GM12878 (cell line): Measurements from ENCODE around the gene LYPD8.

Source experiments
- CEBPB ChIP-seq, 2 experiments: fragments of 150-350 bp in 1 of 2; IDR thresholded peaks; 2 replicates each; pipeline ENCODE4 v1.6.1; 2012 to 2014; ENCODE audit warnings: low read depth in 2 of 2, low read length in 2 of 2, borderline replicate concordance in 1 of 2, inconsistent platforms in 1 of 2
- CHD4 ChIP-seq: fragments of 200-600 bp; sonication (generic); IDR thresholded peaks from 2 replicates; pipeline ENCODE4 v1.6.1; 2016; ENCODE audit warnings: mild to moderate bottlenecking
- KDM1A ChIP-seq: fragments of 200-600 bp; sonication (generic); IDR thresholded peaks from 2 replicates; pipeline ENCODE4 v1.6.1; 2016; ENCODE audit warnings: borderline replicate concordance
- MYC ChIP-seq: IDR thresholded peaks from 2 replicates; pipeline ENCODE4 v1.6.1; 2011; ENCODE audit warnings: mild to moderate bottlenecking, low read length, moderate library complexity, inconsistent platforms; ENCODE audit not compliant: insufficient read depth, insufficient replicate concordance, insufficient read length, severe bottlenecking
- POLR2A ChIP-seq: IDR thresholded peaks from 2 replicates; pipeline ENCODE4 v1.6.1; 2011; ENCODE audit warnings: low read depth, mild to moderate bottlenecking, low read length
- POLR2AphosphoS5 ChIP-seq: IDR thresholded peaks from 2 replicates; pipeline ENCODE4 v1.6.1; 2011; ENCODE audit warnings: mild to moderate bottlenecking, low read length, inconsistent platforms
- RAD51 ChIP-seq: fragments of 450-650 bp; IDR thresholded peaks from 2 replicates; pipeline ENCODE4 v1.6.1; 2016; ENCODE audit warnings: moderate library complexity, mild to moderate bottlenecking, inconsistent platforms
- TF ChIP-seq, protein P1 (sequence below), 3 experiments: IDR thresholded peaks in 2 of 3; conservative IDR thresholded peaks in 1 of 3; 2 replicates each; pipeline ENCODE4 v1.5.1; 2011; ENCODE audit warnings: low read depth in 3 of 3, low read length in 3 of 3, mild to moderate bottlenecking in 3 of 3, control low read depth in 2 of 3, moderate library complexity in 2 of 3, inconsistent platforms in 1 of 3, mixed read lengths in 1 of 3; ENCODE audit not compliant: control insufficient read depth in 2 of 3, insufficient read depth in 1 of 3; ENCODE audit errors: extremely low read depth in 1 of 3
- TF ChIP-seq, protein P2 (sequence below): IDR thresholded peaks from 2 replicates; pipeline ENCODE4 v1.6.1; 2012; ENCODE audit warnings: low read length, inconsistent platforms

DNA sequence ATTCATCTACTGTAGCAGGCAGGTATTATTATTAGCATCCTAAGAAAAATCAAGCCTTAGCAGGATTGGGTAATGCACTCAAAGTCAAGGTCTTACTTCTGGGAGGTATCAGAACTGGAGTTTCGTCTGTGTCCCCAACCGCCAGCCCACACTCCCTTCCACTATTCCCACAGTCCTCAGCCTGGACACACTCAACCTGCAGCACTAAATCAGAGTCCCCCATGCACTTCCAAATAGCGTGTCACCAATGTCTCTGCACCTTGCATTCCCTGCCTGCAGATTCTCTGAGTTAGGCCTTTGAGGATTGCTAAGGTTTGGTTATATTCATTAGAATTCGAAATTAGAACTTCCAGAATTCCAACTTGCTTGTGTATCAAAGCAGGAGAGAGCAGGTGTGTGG is 3.9 kb downstream of the LYPD8 start:
- TF ChIP-seq POLR2A (no peak), KDM1A (no peak), MYC (no peak), CHD4 (no peak), POLR2AphosphoS5 (no peak), CEBPB (IDR thresholded peaks at IDR 0.05; ENCODE audit: borderline replicate concordance in 1 of 2, low read depth in 2 of 2, low read length in 2 of 2) (no peak), RAD51 (no peak)
- TF ChIP-seq, protein P1, sequence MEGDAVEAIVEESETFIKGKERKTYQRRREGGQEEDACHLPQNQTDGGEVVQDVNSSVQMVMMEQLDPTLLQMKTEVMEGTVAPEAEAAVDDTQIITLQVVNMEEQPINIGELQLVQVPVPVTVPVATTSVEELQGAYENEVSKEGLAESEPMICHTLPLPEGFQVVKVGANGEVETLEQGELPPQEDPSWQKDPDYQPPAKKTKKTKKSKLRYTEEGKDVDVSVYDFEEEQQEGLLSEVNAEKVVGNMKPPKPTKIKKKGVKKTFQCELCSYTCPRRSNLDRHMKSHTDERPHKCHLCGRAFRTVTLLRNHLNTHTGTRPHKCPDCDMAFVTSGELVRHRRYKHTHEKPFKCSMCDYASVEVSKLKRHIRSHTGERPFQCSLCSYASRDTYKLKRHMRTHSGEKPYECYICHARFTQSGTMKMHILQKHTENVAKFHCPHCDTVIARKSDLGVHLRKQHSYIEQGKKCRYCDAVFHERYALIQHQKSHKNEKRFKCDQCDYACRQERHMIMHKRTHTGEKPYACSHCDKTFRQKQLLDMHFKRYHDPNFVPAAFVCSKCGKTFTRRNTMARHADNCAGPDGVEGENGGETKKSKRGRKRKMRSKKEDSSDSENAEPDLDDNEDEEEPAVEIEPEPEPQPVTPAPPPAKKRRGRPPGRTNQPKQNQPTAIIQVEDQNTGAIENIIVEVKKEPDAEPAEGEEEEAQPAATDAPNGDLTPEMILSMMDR (IDR thresholded peaks at IDR 0.05 in 2 of 3, conservative IDR thresholded peaks at IDR 0.05 in 1 of 3; ENCODE audit: control insufficient read depth in 2 of 3, extremely low read depth in 1 of 3, insufficient read depth in 1 of 3, low read depth in 3 of 3, low read length in 3 of 3), result no peak
- TF ChIP-seq, protein P2, sequence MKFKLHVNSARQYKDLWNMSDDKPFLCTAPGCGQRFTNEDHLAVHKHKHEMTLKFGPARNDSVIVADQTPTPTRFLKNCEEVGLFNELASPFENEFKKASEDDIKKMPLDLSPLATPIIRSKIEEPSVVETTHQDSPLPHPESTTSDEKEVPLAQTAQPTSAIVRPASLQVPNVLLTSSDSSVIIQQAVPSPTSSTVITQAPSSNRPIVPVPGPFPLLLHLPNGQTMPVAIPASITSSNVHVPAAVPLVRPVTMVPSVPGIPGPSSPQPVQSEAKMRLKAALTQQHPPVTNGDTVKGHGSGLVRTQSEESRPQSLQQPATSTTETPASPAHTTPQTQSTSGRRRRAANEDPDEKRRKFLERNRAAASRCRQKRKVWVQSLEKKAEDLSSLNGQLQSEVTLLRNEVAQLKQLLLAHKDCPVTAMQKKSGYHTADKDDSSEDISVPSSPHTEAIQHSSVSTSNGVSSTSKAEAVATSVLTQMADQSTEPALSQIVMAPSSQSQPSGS, result no peak
